Liver (tissue), 9 donors: ENCODE results near the gene BICDL1. TPM values are rescaled to one million over a fixed set of nuclear protein-coding genes. Genes with fewer than 3 reads are reported as not detected.
A peak's percentile ranks its signal among the peaks of the same experiment; 100 is the strongest.

Source experiments
- DNase-seq: peaks from one replicate; pipeline ENCODE4 v3.0.0-alpha.2; 2017; ENCODE audit warnings: low spot score
- H3K27ac ChIP-seq, 2 donors: one replicate each; pipeline ENCODE4 v1.7.0; 2013; ENCODE audit warnings: inconsistent platforms in 2 of 2, low read length in 2 of 2, control low read depth in 1 of 2, low read depth in 1 of 2, mild to moderate bottlenecking in 1 of 2
- H3K27me3 ChIP-seq, 4 donors: one replicate each; pipeline versions ENCODE4 v1.6.1 to v1.7.0; 2013; ENCODE audit warnings: low read length in 3 of 4, inconsistent platforms in 1 of 4, mild to moderate bottlenecking in 1 of 4, moderate library complexity in 1 of 4; ENCODE audit not compliant: control insufficient read depth in 4 of 4, insufficient read depth in 4 of 4
- H3K36me3 ChIP-seq, 4 donors: one replicate each; pipeline versions ENCODE4 v1.6.1 to v1.7.0; 2013; ENCODE audit warnings: low read length in 3 of 4, mild to moderate bottlenecking in 3 of 4, low read depth in 1 of 4, moderate library complexity in 1 of 4; ENCODE audit not compliant: control insufficient read depth in 4 of 4, insufficient read depth in 3 of 4
- H3K4me1 ChIP-seq, 4 donors: one replicate each; pipeline versions ENCODE4 v1.6.1 to v1.7.0; 2013; ENCODE audit warnings: low read length in 3 of 4, mild to moderate bottlenecking in 3 of 4, moderate library complexity in 1 of 4; ENCODE audit not compliant: control insufficient read depth in 4 of 4, insufficient read depth in 4 of 4
- H3K4me3 ChIP-seq, 3 donors: one replicate each; pipeline versions ENCODE4 v1.6.1 to v1.7.0; 2013; ENCODE audit warnings: low read length in 3 of 3, control low read depth in 1 of 3, low read depth in 1 of 3, mild to moderate bottlenecking in 1 of 3
- H3K9ac ChIP-seq, 2 donors: one replicate each; pipeline ENCODE4 v1.7.0; 2013; ENCODE audit warnings: low read length in 2 of 2, mild to moderate bottlenecking in 2 of 2, moderate library complexity in 2 of 2, control low read depth in 1 of 2, low read depth in 1 of 2
- H3K9me3 ChIP-seq, 4 donors: one replicate each; pipeline versions ENCODE4 v1.6.1 to v1.7.0; 2013; ENCODE audit warnings: low read length in 3 of 4; ENCODE audit not compliant: control insufficient read depth in 4 of 4
- EGR1 ChIP-seq, 2 donors: IDR thresholded peaks; 2 replicates each; pipeline ENCODE4 v1.6.1; 2016 to 2018; ENCODE audit warnings: antibody characterized with exemption in 2 of 2, low read depth in 2 of 2
- FOXA1 ChIP-seq: IDR thresholded peaks from 2 replicates; pipeline ENCODE4 v1.6.1; 2016; ENCODE audit warnings: antibody characterized with exemption
- HNF4A ChIP-seq, 2 donors: conservative IDR thresholded peaks; 2 replicates each; pipeline ENCODE4 v1.6.1; 2016; ENCODE audit warnings: antibody characterized with exemption in 2 of 2, mild to moderate bottlenecking in 2 of 2
- HNF4G ChIP-seq: IDR thresholded peaks from 2 replicates; pipeline ENCODE4 v1.6.1; 2016; ENCODE audit warnings: antibody characterized with exemption
- JUND ChIP-seq, 2 donors: IDR thresholded peaks; 2 replicates each; pipeline ENCODE4 v1.6.1; 2016; ENCODE audit warnings: antibody characterized with exemption in 2 of 2
- RAD21 ChIP-seq, 2 donors: IDR thresholded peaks; 2 replicates each; pipeline ENCODE4 v1.6.1; 2016; ENCODE audit warnings: antibody characterized with exemption in 2 of 2, mild to moderate bottlenecking in 2 of 2
- RXRA ChIP-seq, 2 donors: IDR thresholded peaks; 2 replicates each; pipeline ENCODE4 v1.6.1; 2017 to 2018; ENCODE audit warnings: antibody characterized with exemption in 2 of 2, mild to moderate bottlenecking in 1 of 2
- SP1 ChIP-seq: IDR thresholded peaks from 2 replicates; pipeline ENCODE4 v1.6.1; 2018; ENCODE audit warnings: antibody characterized with exemption, mild to moderate bottlenecking
- TAF1 ChIP-seq: conservative IDR thresholded peaks from 2 replicates; pipeline ENCODE4 v1.6.1; 2016; ENCODE audit warnings: antibody characterized with exemption, mild to moderate bottlenecking
- YY1 ChIP-seq: IDR thresholded peaks from 2 replicates; pipeline ENCODE4 v1.6.1; 2016; ENCODE audit warnings: antibody characterized with exemption, mild to moderate bottlenecking
- ZBTB33 ChIP-seq: IDR thresholded peaks from 2 replicates; pipeline ENCODE4 v1.6.1; 2016; ENCODE audit warnings: antibody characterized with exemption
- WGBS: extraction: QIAGEN DNeasy Blood & Tissue Kit; methylation state at CpG from one replicate; pipeline ENCODE4 v1.1.7; 2013; 5-methylcytosine and 5-hydroxymethylcytosine counted together
- polyA plus RNA-seq, 2 donors: library from polyadenylated mRNA; stranded (reverse) in 1 of 2; unstranded in 1 of 2; fragments of 200-250 nt in 1 of 2; fragments of >200 nt in 1 of 2; fragmentation: Nextera tagmentation in 1 of 2; extraction: Ambion mirVana in 1 of 2; gene quantifications; one replicate each; pipeline versions ENCODE4 v1.2.1 to v1.2.3, GENCODE V29; 2013 to 2015
- total RNA-seq, 2 donors: library from RNA; depleted of rRNA; stranded (reverse); fragments of >200 nt; gene quantifications; one replicate each; pipeline ENCODE4 v1.2.3, GENCODE V29; 2014
- TF ChIP-seq, protein P1 (sequence below): fragments of 150-350 bp; IDR thresholded peaks from 2 replicates; pipeline ENCODE4 v1.5.1; 2017; ENCODE audit warnings: improper control_type of control experiment, low read depth, low read length; ENCODE audit not compliant: missing input control
- TF ChIP-seq, protein P2 (sequence below): IDR thresholded peaks from 2 replicates; pipeline ENCODE4 v1.6.1; 2016; ENCODE audit warnings: antibody characterized with exemption
- TF ChIP-seq, protein P3 (sequence below): IDR thresholded peaks from 2 replicates; pipeline ENCODE4 v1.6.1; 2016; ENCODE audit warnings: antibody characterized with exemption
- TF ChIP-seq, protein P4 (sequence below): IDR thresholded peaks from 2 replicates; pipeline ENCODE4 v1.6.1; 2016; ENCODE audit warnings: antibody characterized with exemption, mild to moderate bottlenecking
- donor health status: healthy.
- donor health status: healthy.
- donor health status: healthy.
- donor health status: healthy.
- donor health status: healthy.

Gene BICDL1
- total and polyA plus RNA-seq, 4 donors: 0.65 to 3.8 (median 2.3) TPM

GRCh38 chr12:120060717-120061116 is 71.7 kb downstream of the BICDL1 start:
- Histone ChIP-seq H3K36me3 (no peaks in the 10 kb centered on the region), H3K27me3 (no peaks in the 10 kb centered on the region), H3K4me3 (no peak overlapping the region), H3K9me3 (no peaks in the 10 kb centered on the region), H3K27ac (no peak overlapping the region), H3K4me1 (peaks cover 6 to 32% (median 28%) of the 10 kb centered on the region in 4 donors), H3K9ac (no peak overlapping the region)
- DNase-seq: no peak
- 95% methylated on average over 5 of the region's 5 CpGs for WGBS
- TF ChIP-seq TAF1 (no peak), ZBTB33 (no peak), FOXA1 (no peak), RXRA (IDR thresholded peaks at IDR 0.05) (no peak), EGR1 (IDR thresholded peaks at IDR 0.05; ENCODE audit: low read depth in 2 of 2) (no peak), SP1 (no peak)
- TF ChIP-seq, protein P1, sequence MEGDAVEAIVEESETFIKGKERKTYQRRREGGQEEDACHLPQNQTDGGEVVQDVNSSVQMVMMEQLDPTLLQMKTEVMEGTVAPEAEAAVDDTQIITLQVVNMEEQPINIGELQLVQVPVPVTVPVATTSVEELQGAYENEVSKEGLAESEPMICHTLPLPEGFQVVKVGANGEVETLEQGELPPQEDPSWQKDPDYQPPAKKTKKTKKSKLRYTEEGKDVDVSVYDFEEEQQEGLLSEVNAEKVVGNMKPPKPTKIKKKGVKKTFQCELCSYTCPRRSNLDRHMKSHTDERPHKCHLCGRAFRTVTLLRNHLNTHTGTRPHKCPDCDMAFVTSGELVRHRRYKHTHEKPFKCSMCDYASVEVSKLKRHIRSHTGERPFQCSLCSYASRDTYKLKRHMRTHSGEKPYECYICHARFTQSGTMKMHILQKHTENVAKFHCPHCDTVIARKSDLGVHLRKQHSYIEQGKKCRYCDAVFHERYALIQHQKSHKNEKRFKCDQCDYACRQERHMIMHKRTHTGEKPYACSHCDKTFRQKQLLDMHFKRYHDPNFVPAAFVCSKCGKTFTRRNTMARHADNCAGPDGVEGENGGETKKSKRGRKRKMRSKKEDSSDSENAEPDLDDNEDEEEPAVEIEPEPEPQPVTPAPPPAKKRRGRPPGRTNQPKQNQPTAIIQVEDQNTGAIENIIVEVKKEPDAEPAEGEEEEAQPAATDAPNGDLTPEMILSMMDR: no peak
- TF ChIP-seq, protein P2, sequence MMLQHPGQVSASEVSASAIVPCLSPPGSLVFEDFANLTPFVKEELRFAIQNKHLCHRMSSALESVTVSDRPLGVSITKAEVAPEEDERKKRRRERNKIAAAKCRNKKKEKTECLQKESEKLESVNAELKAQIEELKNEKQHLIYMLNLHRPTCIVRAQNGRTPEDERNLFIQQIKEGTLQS: no peak

DNA sequence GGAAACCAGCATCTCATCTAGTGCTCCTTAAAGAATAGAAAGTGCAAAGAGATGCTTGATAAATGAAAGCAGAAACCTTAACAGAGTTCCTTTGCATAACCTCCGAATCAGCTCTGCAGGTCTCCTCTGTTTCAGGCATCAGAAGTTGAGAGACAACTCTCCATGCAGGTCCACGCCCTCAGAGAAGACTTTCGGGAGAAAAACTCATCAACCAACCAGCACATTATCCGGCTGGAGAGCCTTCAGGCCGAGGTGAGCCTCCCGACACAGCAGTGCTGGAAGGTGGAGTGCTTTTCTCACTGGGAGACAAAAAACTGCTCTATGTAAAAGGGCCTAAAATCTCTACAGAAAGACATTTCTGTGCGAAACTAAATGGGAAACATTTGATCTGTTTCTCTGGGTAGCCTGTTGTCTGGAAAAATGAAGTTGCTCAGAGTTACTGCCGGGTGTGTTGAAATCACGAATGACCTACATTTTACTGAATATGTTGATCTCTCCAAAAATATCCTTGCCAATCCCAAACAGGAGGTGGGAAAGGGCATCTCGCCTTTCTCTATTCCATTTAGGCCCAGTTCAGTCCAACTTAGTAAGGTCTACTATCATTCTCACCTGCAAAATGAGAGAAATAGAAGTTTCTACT is 72.7 kb downstream of the BICDL1 start:
- peak overlapping the region in 1 of 2 donors; percentile 30 for H3K9ac ChIP-seq
- peak overlapping the region; percentile 86 to 90 for H3K27ac ChIP-seq
- H3K9me3 ChIP-seq: no peaks in the 10 kb centered on the region
- 49% methylated on average over 10 of the region's 10 CpGs for WGBS
- no peak for TF ChIP-seq FOXA1
- TF ChIP-seq HNF4A (conservative IDR thresholded peaks at IDR 0.05): peak; percentile 30 to 62
- TF ChIP-seq ZBTB33: no peak
- TF ChIP-seq TAF1: no peak
- no peak for TF ChIP-seq SP1
- TF ChIP-seq, protein P3, sequence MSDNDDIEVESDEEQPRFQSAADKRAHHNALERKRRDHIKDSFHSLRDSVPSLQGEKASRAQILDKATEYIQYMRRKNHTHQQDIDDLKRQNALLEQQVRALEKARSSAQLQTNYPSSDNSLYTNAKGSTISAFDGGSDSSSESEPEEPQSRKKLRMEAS: no peak
- peak in 1 of 2 donors; percentile 43 for TF ChIP-seq EGR1 (IDR thresholded peaks at IDR 0.05; ENCODE audit: low read depth in 2 of 2)
- TF ChIP-seq, protein P1: no peak
- peak; percentile 74 for TF ChIP-seq YY1
- TF ChIP-seq HNF4G: no peak
- TF ChIP-seq, protein P4, sequence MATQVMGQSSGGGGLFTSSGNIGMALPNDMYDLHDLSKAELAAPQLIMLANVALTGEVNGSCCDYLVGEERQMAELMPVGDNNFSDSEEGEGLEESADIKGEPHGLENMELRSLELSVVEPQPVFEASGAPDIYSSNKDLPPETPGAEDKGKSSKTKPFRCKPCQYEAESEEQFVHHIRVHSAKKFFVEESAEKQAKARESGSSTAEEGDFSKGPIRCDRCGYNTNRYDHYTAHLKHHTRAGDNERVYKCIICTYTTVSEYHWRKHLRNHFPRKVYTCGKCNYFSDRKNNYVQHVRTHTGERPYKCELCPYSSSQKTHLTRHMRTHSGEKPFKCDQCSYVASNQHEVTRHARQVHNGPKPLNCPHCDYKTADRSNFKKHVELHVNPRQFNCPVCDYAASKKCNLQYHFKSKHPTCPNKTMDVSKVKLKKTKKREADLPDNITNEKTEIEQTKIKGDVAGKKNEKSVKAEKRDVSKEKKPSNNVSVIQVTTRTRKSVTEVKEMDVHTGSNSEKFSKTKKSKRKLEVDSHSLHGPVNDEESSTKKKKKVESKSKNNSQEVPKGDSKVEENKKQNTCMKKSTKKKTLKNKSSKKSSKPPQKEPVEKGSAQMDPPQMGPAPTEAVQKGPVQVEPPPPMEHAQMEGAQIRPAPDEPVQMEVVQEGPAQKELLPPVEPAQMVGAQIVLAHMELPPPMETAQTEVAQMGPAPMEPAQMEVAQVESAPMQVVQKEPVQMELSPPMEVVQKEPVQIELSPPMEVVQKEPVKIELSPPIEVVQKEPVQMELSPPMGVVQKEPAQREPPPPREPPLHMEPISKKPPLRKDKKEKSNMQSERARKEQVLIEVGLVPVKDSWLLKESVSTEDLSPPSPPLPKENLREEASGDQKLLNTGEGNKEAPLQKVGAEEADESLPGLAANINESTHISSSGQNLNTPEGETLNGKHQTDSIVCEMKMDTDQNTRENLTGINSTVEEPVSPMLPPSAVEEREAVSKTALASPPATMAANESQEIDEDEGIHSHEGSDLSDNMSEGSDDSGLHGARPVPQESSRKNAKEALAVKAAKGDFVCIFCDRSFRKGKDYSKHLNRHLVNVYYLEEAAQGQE: peak; percentile 75
- peak in 1 of 2 donors; percentile 35 for TF ChIP-seq JUND (IDR thresholded peaks at IDR 0.05)
- TF ChIP-seq RAD21 (IDR thresholded peaks at IDR 0.05): peak; percentile 6 to 31
- TF ChIP-seq RXRA (IDR thresholded peaks at IDR 0.05): peak in 1 of 2 donors; percentile 50
- no peak for DNase-seq
- H3K27me3 ChIP-seq: no peaks in the 10 kb centered on the region
- no peaks in the 10 kb centered on the region for H3K36me3 ChIP-seq
- peaks cover 6 to 27% (median 27%) of the 10 kb centered on the region in 4 donors for H3K4me1 ChIP-seq
- H3K4me3 ChIP-seq: no peak overlapping the region
